Mucosa of rectum (tissue), 2 donors: ENCODE data around the gene FADS6.

Experiments used
- H3K27ac ChIP-seq, 2 donors: one replicate each; pipeline ENCODE4 v1.7.0; 2013; ENCODE audit warnings: inconsistent platforms in 2 of 2, low read depth in 2 of 2, low read length in 2 of 2
- H3K27me3 ChIP-seq, 2 donors: one replicate each; pipeline ENCODE4 v1.7.0; 2013; ENCODE audit warnings: low read length in 2 of 2; ENCODE audit not compliant: control insufficient read depth in 2 of 2, insufficient read depth in 2 of 2
- H3K36me3 ChIP-seq, 2 donors: one replicate each; pipeline ENCODE4 v1.7.0; 2013; ENCODE audit warnings: low read length in 2 of 2; ENCODE audit not compliant: control insufficient read depth in 2 of 2, insufficient read depth in 2 of 2
- H3K4me1 ChIP-seq, 2 donors: one replicate each; pipeline ENCODE4 v1.7.0; 2013; ENCODE audit warnings: low read length in 2 of 2, mild to moderate bottlenecking in 1 of 2; ENCODE audit not compliant: control insufficient read depth in 2 of 2, insufficient read depth in 2 of 2
- H3K4me3 ChIP-seq, 2 donors: one replicate each; pipeline ENCODE4 v1.7.0; 2013; ENCODE audit warnings: low read length in 2 of 2
- H3K9ac ChIP-seq, 2 donors: one replicate each; pipeline ENCODE4 v1.7.0; 2013; ENCODE audit warnings: low read length in 2 of 2, low read depth in 1 of 2, mild to moderate bottlenecking in 1 of 2
- H3K9me3 ChIP-seq, 2 donors: one replicate each; pipeline ENCODE4 v1.7.0; 2013; ENCODE audit warnings: low read length in 2 of 2; ENCODE audit not compliant: control insufficient read depth in 2 of 2
- donor health status: healthy.
- donor health status: Normal muscosa, but diverticular disease.

Gene FADS6

GRCh38 chr17:74892974-74893911, at the start of gene FADS6:
FADS6 (minus strand) TSS chr17:74893633; CDS start chr17:74893595, 38 bp downstream.
- no peaks in the 10 kb centered on the region for H3K9me3 ChIP-seq
- peak within 1 kb of the TSS; percentile 20 to 43 for H3K4me3 ChIP-seq
- H3K27ac ChIP-seq, result no peak within 1 kb of the TSS
- H3K9ac ChIP-seq, result no peak within 1 kb of the TSS
- no peaks in the 10 kb centered on the region for H3K36me3 ChIP-seq
- H3K4me1 ChIP-seq, result peaks cover 0 to 4% of the 10 kb centered on the region in 2 donors
- peaks cover 29 to 34% of the 10 kb centered on the region in 2 donors for H3K27me3 ChIP-seq

- Histone ChIP-seq H3K9me3 (no peaks in the 10 kb centered on the region), H3K27ac (no peak overlapping the region), H3K4me1 (no peaks in the 10 kb centered on the region), H3K4me3 (no peak overlapping the region), H3K9ac (no peak overlapping the region), H3K36me3 (no peaks in the 10 kb centered on the region), H3K27me3 (peaks cover 26 to 36% of the 10 kb centered on the region in 2 donors)
Measured at GRCh38 chr17:74941128-74941725, 47.8 kb upstream of the FADS6 start.

GRCh38 chr17:74939534-74939933, 46.1 kb upstream of the FADS6 start:
- Histone ChIP-seq H3K27ac (no peak overlapping the region), H3K4me1 (no peaks in the 10 kb centered on the region), H3K4me3 (no peak overlapping the region), H3K27me3 (peaks cover 38 to 41% of the 10 kb centered on the region in 2 donors), H3K36me3 (no peaks in the 10 kb centered on the region), H3K9ac (no peak overlapping the region), H3K9me3 (no peaks in the 10 kb centered on the region)

- no peak overlapping the region for H3K27ac ChIP-seq
- H3K4me3 ChIP-seq, result no peak overlapping the region
- peaks cover 37 to 50% of the 10 kb centered on the region in 2 donors for H3K27me3 ChIP-seq
- H3K9me3 ChIP-seq, result no peaks in the 10 kb centered on the region
- H3K36me3 ChIP-seq, result no peaks in the 10 kb centered on the region
- H3K4me1 ChIP-seq, result no peaks in the 10 kb centered on the region
- H3K9ac ChIP-seq, result no peak overlapping the region
Measured at GRCh38 chr17:74938194-74938950, 44.9 kb upstream of the FADS6 start.

- Histone ChIP-seq H3K27ac (no peak overlapping the region), H3K27me3 (peaks cover 39 to 56% of the 10 kb centered on the region in 2 donors), H3K4me3 (no peak overlapping the region), H3K36me3 (no peaks in the 10 kb centered on the region), H3K4me1 (no peaks in the 10 kb centered on the region), H3K9ac (no peak overlapping the region), H3K9me3 (no peaks in the 10 kb centered on the region)
Measured at GRCh38 chr17:74937064-74938051, 43.9 kb upstream of the FADS6 start.

GRCh38 chr17:74936470-74936799, 43.0 kb upstream of the FADS6 start:
- H3K36me3 ChIP-seq, result no peaks in the 10 kb centered on the region
- no peak overlapping the region for H3K27ac ChIP-seq
- peaks cover 41 to 52% of the 10 kb centered on the region in 2 donors for H3K27me3 ChIP-seq
- no peak overlapping the region for H3K9ac ChIP-seq
- no peak overlapping the region for H3K4me3 ChIP-seq
- H3K4me1 ChIP-seq, result no peaks in the 10 kb centered on the region
- H3K9me3 ChIP-seq, result no peaks in the 10 kb centered on the region

- H3K9me3 ChIP-seq, result no peaks in the 10 kb centered on the region
- H3K27ac ChIP-seq, result no peak within 1 kb of the TSS
- H3K36me3 ChIP-seq, result no peaks in the 10 kb centered on the region
- peaks cover 41 to 48% of the 10 kb centered on the region in 2 donors for H3K27me3 ChIP-seq
- H3K4me3 ChIP-seq, result no peak within 1 kb of the TSS
- no peaks in the 10 kb centered on the region for H3K4me1 ChIP-seq
- H3K9ac ChIP-seq, result no peak within 1 kb of the TSS
Measured at GRCh38 chr17:74935585-74936469, 42.4 kb upstream of the FADS6 start, which contains the start of gene OTOP3. OTOP3 (plus strand) TSS chr17:74935898; CDS start chr17:74935922, 24 bp downstream.

- no peak overlapping the region for H3K4me3 ChIP-seq
- no peaks in the 10 kb centered on the region for H3K4me1 ChIP-seq
- H3K9ac ChIP-seq, result no peak overlapping the region
- H3K27ac ChIP-seq, result no peak overlapping the region
- peaks cover 41 to 43% of the 10 kb centered on the region in 2 donors for H3K27me3 ChIP-seq
- no peaks in the 10 kb centered on the region for H3K9me3 ChIP-seq
- no peaks in the 10 kb centered on the region for H3K36me3 ChIP-seq
Measured at GRCh38 chr17:74935048-74935447, 41.6 kb upstream of the FADS6 start.
